Small intestine (tissue), 7 donors: ENCODE data around the gene ASZ1. TPM values are rescaled to one million over a fixed set of nuclear protein-coding genes. Genes with fewer than 3 reads are reported as not detected.

ENCODE experiments used
- DNase-seq, 2 donors: peaks; one replicate each; pipeline versions ENCODE4 v3.0.0 to v3.0.0-alpha.2; 2013
- FAIRE-seq: peaks from 2 replicates; lab custom pipeline; 2012; peaks lifted over from hg19 to GRCh38; lab: Jason Lieb, UNC
- H3K27ac ChIP-seq, 3 donors: one replicate each; pipeline ENCODE4 v1.5.1; 2013; ENCODE audit warnings: low read length in 2 of 3, mild to moderate bottlenecking in 2 of 3, control low read depth in 1 of 3, inconsistent platforms in 1 of 3, low read depth in 1 of 3, moderate library complexity in 1 of 3
- H3K27me3 ChIP-seq, 3 donors: one replicate each; pipeline ENCODE4 v1.6.1; 2013; ENCODE audit warnings: low read length in 3 of 3, inconsistent platforms in 1 of 3; ENCODE audit not compliant: control insufficient read depth in 3 of 3, insufficient read depth in 3 of 3
- H3K36me3 ChIP-seq, 3 donors: one replicate each; pipeline ENCODE4 v1.6.1; 2013; ENCODE audit warnings: low read length in 3 of 3, inconsistent platforms in 1 of 3, low read depth in 1 of 3, mild to moderate bottlenecking in 1 of 3, moderate library complexity in 1 of 3; ENCODE audit not compliant: control insufficient read depth in 3 of 3, insufficient read depth in 2 of 3
- H3K4me1 ChIP-seq, 3 donors: one replicate each; pipeline ENCODE4 v1.6.1; 2013; ENCODE audit warnings: low read length in 2 of 3, inconsistent platforms in 1 of 3, low read depth in 1 of 3, mild to moderate bottlenecking in 1 of 3, moderate library complexity in 1 of 3; ENCODE audit not compliant: control insufficient read depth in 3 of 3, insufficient read depth in 2 of 3
- H3K4me3 ChIP-seq, 3 donors: one replicate each; pipeline ENCODE4 v1.5.1; 2013; ENCODE audit warnings: low read length in 3 of 3, control low read depth in 1 of 3, inconsistent platforms in 1 of 3, low read depth in 1 of 3, mild to moderate bottlenecking in 1 of 3, moderate library complexity in 1 of 3
- H3K9me3 ChIP-seq, 2 donors: one replicate each; pipeline ENCODE4 v1.6.1; 2013; ENCODE audit warnings: low read depth in 1 of 2, low read length in 1 of 2; ENCODE audit not compliant: control insufficient read depth in 2 of 2, insufficient read depth in 1 of 2
- WGBS, 3 donors: extraction: QIAGEN DNeasy Blood & Tissue Kit; methylation state at CpG; one replicate each; pipeline ENCODE4 v1.1.7; 2013; 5-methylcytosine and 5-hydroxymethylcytosine counted together
- polyA plus RNA-seq, 4 donors: library from polyadenylated mRNA; stranded (reverse) in 3 of 4; unstranded in 1 of 4; fragments of 200-250 nt in 3 of 4; fragments of 120-200 nt in 1 of 4; gene quantifications; one replicate each; pipeline versions ENCODE4 v1.2.1 to v1.2.3, GENCODE V29; 2013
- donor health status: healthy with polysubstance abuse.
- donor health status: control.
- donor health status: control.
- donor health status: Bipolar disorder and iron deficiency.
- donor health status: healthy.

Gene ASZ1
- polyA plus RNA-seq, 4 donors, result not detected

- DNase-seq (no peak), FAIRE-seq (no peak)
- H3K4me1 ChIP-seq, result no peaks in the 10 kb centered on the region
- no peak overlapping the region for H3K27ac ChIP-seq
- H3K4me3 ChIP-seq, result no peak overlapping the region
- H3K36me3 ChIP-seq, result no peaks in the 10 kb centered on the region
- no peaks in the 10 kb centered on the region for H3K9me3 ChIP-seq
- H3K27me3 ChIP-seq, result no peaks in the 10 kb centered on the region
Measured at GRCh38 chr7:117381362-117381761, 45.9 kb downstream of the ASZ1 start.

- no peak overlapping the region for H3K27ac ChIP-seq
- H3K4me3 ChIP-seq, result no peak overlapping the region
- WGBS, 3 donors, result 41 to 65% (median 57%) methylated on average over 2 of the region's 2 CpGs
- no peaks in the 10 kb centered on the region for H3K27me3 ChIP-seq
- DNase-seq (no peak), FAIRE-seq (no peak)
- H3K4me1 ChIP-seq, result no peaks in the 10 kb centered on the region
- no peaks in the 10 kb centered on the region for H3K36me3 ChIP-seq
- H3K9me3 ChIP-seq, result no peaks in the 10 kb centered on the region
Measured at GRCh38 chr7:117375380-117375779, 51.9 kb downstream of the ASZ1 start.

GRCh38 chr7:117372073-117372472 is 55.2 kb downstream of the ASZ1 start:
- DNase-seq, result no peak
- Histone ChIP-seq H3K36me3 (no peaks in the 10 kb centered on the region), H3K4me3 (no peak overlapping the region), H3K27ac (no peak overlapping the region), H3K4me1 (no peaks in the 10 kb centered on the region), H3K27me3 (no peaks in the 10 kb centered on the region), H3K9me3 (no peaks in the 10 kb centered on the region)
- WGBS, 3 donors, result 92 to 100% (median 95%) methylated on average over 1 of the region's 1 CpG
- FAIRE-seq, result no peak

- Histone ChIP-seq H3K4me1 (no peaks in the 10 kb centered on the region), H3K9me3 (no peaks in the 10 kb centered on the region), H3K27ac (no peak overlapping the region), H3K4me3 (no peak overlapping the region), H3K27me3 (no peaks in the 10 kb centered on the region), H3K36me3 (no peaks in the 10 kb centered on the region)
- DNase-seq (no peak), FAIRE-seq (no peak)
Measured at GRCh38 chr7:117364339-117365080, 62.8 kb downstream of the ASZ1 start.

- Histone ChIP-seq H3K9me3 (no peaks in the 10 kb centered on the region), H3K27ac (no peak overlapping the region), H3K27me3 (no peaks in the 10 kb centered on the region), H3K4me1 (no peaks in the 10 kb centered on the region), H3K36me3 (no peaks in the 10 kb centered on the region), H3K4me3 (no peak overlapping the region)
- DNase-seq (no peak), FAIRE-seq (no peak)
Measured at GRCh38 chr7:117362294-117362888, 64.9 kb downstream of the ASZ1 start.

- no peak overlapping the region for H3K27ac ChIP-seq
- 6 to 58% (median 30%) methylated on average over 1 of the region's 1 CpG for WGBS, 3 donors
- FAIRE-seq, result no peak
Measured at GRCh38 chr7:117350027-117350426, 77.3 kb downstream of the ASZ1 start.

GRCh38 chr7:117349570-117349969 is 77.7 kb downstream of the ASZ1 start:
- Histone ChIP-seq H3K27ac (no peak overlapping the region), H3K36me3 (no peaks in the 10 kb centered on the region), H3K4me1 (no peaks in the 10 kb centered on the region), H3K9me3 (no peaks in the 10 kb centered on the region), H3K4me3 (no peak overlapping the region), H3K27me3 (peaks cover 0 to 3% (median 0%) of the 10 kb centered on the region in 3 donors)
- WGBS, 3 donors, result 87 to 90% (median 90%) methylated on average over 2 of the region's 2 CpGs
- FAIRE-seq (no peak), DNase-seq (no peak)

More at GRCh38 chr7:117350027-117350426, 77.3 kb downstream of the ASZ1 start:
- Histone ChIP-seq H3K9me3 (no peaks in the 10 kb centered on the region), H3K4me1 (no peaks in the 10 kb centered on the region), H3K27me3 (peaks cover 0 to 3% (median 0%) of the 10 kb centered on the region in 3 donors), H3K36me3 (no peaks in the 10 kb centered on the region), H3K4me3 (no peak overlapping the region)
- peak in 1 of 2 donors; percentile 13 for DNase-seq

GRCh38 chr7:117347962-117348672 is 79.2 kb downstream of the ASZ1 start:
- FAIRE-seq, result no peak
- H3K9me3 ChIP-seq, result no peaks in the 10 kb centered on the region
- WGBS, 3 donors, result 84 to 90% (median 84%) methylated on average over 7 of the region's 7 CpGs
- DNase-seq, result no peak
- H3K36me3 ChIP-seq, result no peaks in the 10 kb centered on the region
- no peaks in the 10 kb centered on the region for H3K4me1 ChIP-seq
- no peak overlapping the region for H3K4me3 ChIP-seq
- H3K27me3 ChIP-seq, result peaks cover 0 to 3% (median 0%) of the 10 kb centered on the region in 3 donors
- H3K27ac ChIP-seq, result no peak overlapping the region
